Breast epithelium (tissue), 4 donors: Measurements from ENCODE around the gene IFITM1. TPM values are rescaled to one million over a fixed set of nuclear protein-coding genes. Genes with fewer than 3 reads are reported as not detected.

Source experiments
- DNase-seq, 2 donors: peaks; one replicate each; pipeline ENCODE4 v3.0.0-alpha.2; 2019; ENCODE audit warnings: low spot score in 2 of 2
- H3K27ac ChIP-seq, 2 donors: fragments of 200-600 bp; sonication (generic) in 1 of 2; one replicate each; pipeline ENCODE4 v1.5.1; 2016 to 2019; ENCODE audit warnings: mild to moderate bottlenecking in 1 of 2
- H3K27me3 ChIP-seq, 2 donors: fragments of 200-600 bp; sonication (generic) in 1 of 2; one replicate each; pipeline versions ENCODE4 v1.5.1 to v1.6.0; 2017 to 2019; ENCODE audit warnings: control low read depth in 1 of 2, mild to moderate bottlenecking in 1 of 2
- H3K36me3 ChIP-seq: fragments of 200-600 bp; one replicate; pipeline ENCODE4 v1.5.1; 2019
- H3K4me1 ChIP-seq, 2 donors: fragments of 200-600 bp; sonication (generic); one replicate each; pipeline ENCODE4 v1.5.1; 2016 to 2019; ENCODE audit warnings: control low read depth in 1 of 2
- H3K4me3 ChIP-seq, 3 donors: fragments of 200-600 bp; sonication (generic); 1 replicate in 2 of 3; 2 replicates in 1 of 3; pipeline ENCODE4 v1.5.1; 2016 to 2019; ENCODE audit warnings: mild to moderate bottlenecking in 3 of 3, moderate library complexity in 2 of 3
- H3K9me3 ChIP-seq, 2 donors: fragments of 200-600 bp; sonication (generic) in 1 of 2; one replicate each; pipeline ENCODE4 v1.5.1; 2016 to 2019; ENCODE audit warnings: control low read depth in 1 of 2
- POLR2A ChIP-seq: fragments of 450-650 bp; IDR thresholded peaks from one replicate; pipeline ENCODE4 v1.6.1; 2016; ENCODE audit warnings: antibody characterized with exemption, mild to moderate bottlenecking, moderate library complexity
- POLR2AphosphoS5 ChIP-seq, 3 donors: sonication (generic); formaldehyde crosslinking; IDR thresholded peaks; one replicate each; pipeline ENCODE4 v1.6.1; 2017; ENCODE audit warnings: antibody characterized with exemption in 3 of 3
- intact Hi-C: fragments of 100-400 bp; cut with DNase I; formaldehyde crosslinking; loops from one replicate; pipeline ENCODE4 v1.15.1; 2023; ENCODE audit warnings: low total_unique reads
- total RNA-seq, 3 donors: library from RNA; depleted of rRNA; stranded (reverse); fragments of >200 nt; gene quantifications; one replicate each; pipeline ENCODE4 v1.1.0, GENCODE V29; 2016
- TF ChIP-seq, protein P1 (sequence below), 3 donors: fragments of 450-650 bp; IDR thresholded peaks; one replicate each; pipeline ENCODE4 v1.5.1; 2016 to 2017; ENCODE audit warnings: antibody characterized with exemption in 3 of 3, mild to moderate bottlenecking in 3 of 3, moderate library complexity in 3 of 3

IFITM1 gene
- total RNA-seq, 3 donors from 2014 or later, result 129 to 321 (median 142) TPM

- Histone ChIP-seq H3K9me3 (no peaks in the 10 kb centered on the region), H3K27ac (no peak overlapping the region), H3K27me3 (peaks cover 0 to 13% of the 10 kb centered on the region in 2 donors), H3K36me3 (no peaks in the 10 kb centered on the region), H3K4me3 (no peak overlapping the region), H3K4me1 (no peaks in the 10 kb centered on the region)
- intact Hi-C loops, result loop anchor here (10.0 kb wide), 1 partner anchor 151 kb away; the partner anchor contains the start of gene PTDSS2
- no peak for DNase-seq
- no peak for TF ChIP-seq POLR2AphosphoS5 (IDR thresholded peaks at IDR 0.05)
- TF ChIP-seq, protein P1, sequence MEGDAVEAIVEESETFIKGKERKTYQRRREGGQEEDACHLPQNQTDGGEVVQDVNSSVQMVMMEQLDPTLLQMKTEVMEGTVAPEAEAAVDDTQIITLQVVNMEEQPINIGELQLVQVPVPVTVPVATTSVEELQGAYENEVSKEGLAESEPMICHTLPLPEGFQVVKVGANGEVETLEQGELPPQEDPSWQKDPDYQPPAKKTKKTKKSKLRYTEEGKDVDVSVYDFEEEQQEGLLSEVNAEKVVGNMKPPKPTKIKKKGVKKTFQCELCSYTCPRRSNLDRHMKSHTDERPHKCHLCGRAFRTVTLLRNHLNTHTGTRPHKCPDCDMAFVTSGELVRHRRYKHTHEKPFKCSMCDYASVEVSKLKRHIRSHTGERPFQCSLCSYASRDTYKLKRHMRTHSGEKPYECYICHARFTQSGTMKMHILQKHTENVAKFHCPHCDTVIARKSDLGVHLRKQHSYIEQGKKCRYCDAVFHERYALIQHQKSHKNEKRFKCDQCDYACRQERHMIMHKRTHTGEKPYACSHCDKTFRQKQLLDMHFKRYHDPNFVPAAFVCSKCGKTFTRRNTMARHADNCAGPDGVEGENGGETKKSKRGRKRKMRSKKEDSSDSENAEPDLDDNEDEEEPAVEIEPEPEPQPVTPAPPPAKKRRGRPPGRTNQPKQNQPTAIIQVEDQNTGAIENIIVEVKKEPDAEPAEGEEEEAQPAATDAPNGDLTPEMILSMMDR (IDR thresholded peaks at IDR 0.05), result no peak
- no peak for TF ChIP-seq POLR2A
These were observed 10.5 kb upstream of the IFITM1 start for GRCh38 chr11:303363-303762.

DNA sequence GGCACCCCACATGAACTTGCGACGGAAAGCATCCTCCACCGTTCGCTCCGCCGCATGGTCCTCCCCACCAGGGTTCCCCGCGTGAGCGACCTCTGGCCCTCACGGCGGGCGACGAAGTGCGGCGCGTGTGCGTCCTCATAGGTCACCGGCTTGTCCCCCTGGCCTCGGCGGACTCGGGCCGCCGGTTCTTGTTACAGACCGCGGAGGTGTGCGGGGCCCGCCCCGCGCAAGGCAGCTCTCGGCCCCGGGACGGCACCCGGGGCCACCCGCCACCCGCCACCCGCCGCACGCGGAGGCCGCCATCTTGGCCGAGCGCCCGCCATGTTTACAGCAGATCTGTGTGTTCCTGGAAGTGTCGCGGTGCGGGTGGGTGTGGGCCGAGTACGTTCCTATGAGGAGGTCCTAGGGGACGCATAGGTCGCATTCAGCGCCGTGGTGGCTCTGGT is 9.8 kb upstream of the IFITM1 start:
- no peak overlapping the region for H3K27ac ChIP-seq
- no peaks in the 10 kb centered on the region for H3K36me3 ChIP-seq
- no peak overlapping the region for H3K4me3 ChIP-seq
- no peak for DNase-seq
- peaks cover 0 to 1% of the 10 kb centered on the region in 2 donors for H3K4me1 ChIP-seq
- H3K27me3 ChIP-seq, result peaks cover 0 to 9% of the 10 kb centered on the region in 2 donors
- intact Hi-C loops, result loop anchor here (10.0 kb wide), 1 partner anchor 151 kb away; the partner anchor contains the start of gene PTDSS2
- H3K9me3 ChIP-seq, result no peaks in the 10 kb centered on the region
- TF ChIP-seq, protein P1 (IDR thresholded peaks at IDR 0.05), result no peak
- TF ChIP-seq POLR2A, result no peak
- no peak for TF ChIP-seq POLR2AphosphoS5 (IDR thresholded peaks at IDR 0.05)

- Histone ChIP-seq H3K9me3 (no peaks in the 10 kb centered on the region), H3K27me3 (no peaks in the 10 kb centered on the region), H3K4me3 (no peak overlapping the region), H3K36me3 (no peaks in the 10 kb centered on the region), H3K27ac (peak overlapping the region in 1 of 2 donors; percentile 98), H3K4me1 (peaks cover 0 to 9% of the 10 kb centered on the region in 2 donors)
- intact Hi-C loops, result loop anchor here (10.0 kb wide), 1 partner anchor 150 kb away; the partner anchor contains the start of gene PTDSS2
- TF ChIP-seq, protein P1 (IDR thresholded peaks at IDR 0.05), result peak; percentile 17 to 79 (median 79)
- TF ChIP-seq POLR2A, result no peak
- peak in 1 of 3 donors; percentile 29 for TF ChIP-seq POLR2AphosphoS5 (IDR thresholded peaks at IDR 0.05)
- DNase-seq, result peak in 1 of 2 donors; percentile 60
These were observed 8.7 kb upstream of the IFITM1 start for GRCh38 chr11:304915-305843.

DNA sequence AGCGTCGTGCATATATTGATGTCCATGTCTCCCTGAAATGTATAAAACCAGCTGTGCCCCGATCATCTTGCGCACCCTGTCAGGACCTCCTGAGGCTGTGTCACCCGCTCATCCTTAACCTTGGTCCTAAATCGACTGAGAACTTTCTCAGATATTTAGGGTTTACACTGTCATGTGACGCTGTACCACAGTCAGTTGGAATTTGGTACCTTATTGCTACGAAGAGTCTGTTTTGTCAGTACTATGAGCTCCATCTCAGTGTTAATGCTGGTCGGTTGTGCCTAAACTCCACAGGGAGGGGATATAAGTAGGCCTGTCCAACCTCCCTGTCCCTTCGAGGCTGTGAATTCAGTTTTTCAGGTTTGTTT is 8.0 kb upstream of the IFITM1 start:
- no peak for TF ChIP-seq POLR2A
- TF ChIP-seq, protein P1 (IDR thresholded peaks at IDR 0.05), result no peak
- no peak for TF ChIP-seq POLR2AphosphoS5 (IDR thresholded peaks at IDR 0.05)
- H3K27ac ChIP-seq, result peak overlapping the region in 1 of 2 donors; percentile 98
- intact Hi-C loops, result loop anchor here (10.0 kb wide), 1 partner anchor 149 kb away; the partner anchor contains the start of gene PTDSS2

More for the DNA sequence above, 8.0 kb upstream of the IFITM1 start:
- peaks cover 0 to 9% of the 10 kb centered on the region in 2 donors for H3K4me1 ChIP-seq
- no peaks in the 10 kb centered on the region for H3K9me3 ChIP-seq
- H3K27me3 ChIP-seq, result no peaks in the 10 kb centered on the region
- DNase-seq, result no peak
- H3K36me3 ChIP-seq, result no peaks in the 10 kb centered on the region
- no peak overlapping the region for H3K4me3 ChIP-seq
